Stimulated activated CD4-positive, alpha-beta T cell treated with anti-CD3 and anti-CD28 coated beads, Interleukin-1b, Interleukin-23, amount 100 ng/mL, for 24 hours (primary cell): ENCODE measurements around the gene HAVCR1.

Experiments
- DNase-seq, 4 experiments: peaks; one replicate each; pipeline ENCODE4 v3.0.0-alpha.2; 2020; ENCODE audit warnings: low read depth in 4 of 4, low spot score in 1 of 4

Gene HAVCR1

DNA sequence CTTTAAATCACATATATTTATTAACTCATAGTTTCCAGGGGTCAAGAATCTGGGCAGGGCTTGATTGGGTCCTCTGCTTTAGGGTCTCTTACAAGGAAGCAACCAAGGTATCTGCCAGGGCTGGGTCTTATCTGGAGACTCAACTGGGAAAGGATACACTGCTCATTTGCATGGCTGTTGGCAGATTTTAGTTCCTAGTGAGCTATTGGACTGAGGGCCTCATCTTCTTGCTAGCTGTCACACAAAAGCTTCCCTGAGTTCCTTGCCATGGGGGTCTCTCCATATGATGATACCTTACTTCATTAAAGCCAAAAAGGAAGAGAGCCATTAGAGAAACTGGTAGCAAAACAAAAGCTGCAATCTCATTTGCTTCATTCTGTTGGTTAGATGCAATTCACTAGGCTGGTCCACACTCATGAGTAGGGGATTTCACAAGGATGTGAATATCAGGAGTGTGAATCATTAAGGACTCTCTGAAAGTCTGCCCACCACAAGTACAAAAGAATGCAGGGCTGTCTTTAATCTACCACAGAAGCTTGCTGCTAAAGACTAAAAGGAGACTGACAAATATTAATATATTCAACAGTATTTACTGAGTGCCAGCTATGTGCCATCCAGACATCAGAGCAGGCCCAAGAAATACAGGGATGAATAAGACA, 53.9 kb downstream of the HAVCR1 start:
- DNase-seq: no peak

DNA sequence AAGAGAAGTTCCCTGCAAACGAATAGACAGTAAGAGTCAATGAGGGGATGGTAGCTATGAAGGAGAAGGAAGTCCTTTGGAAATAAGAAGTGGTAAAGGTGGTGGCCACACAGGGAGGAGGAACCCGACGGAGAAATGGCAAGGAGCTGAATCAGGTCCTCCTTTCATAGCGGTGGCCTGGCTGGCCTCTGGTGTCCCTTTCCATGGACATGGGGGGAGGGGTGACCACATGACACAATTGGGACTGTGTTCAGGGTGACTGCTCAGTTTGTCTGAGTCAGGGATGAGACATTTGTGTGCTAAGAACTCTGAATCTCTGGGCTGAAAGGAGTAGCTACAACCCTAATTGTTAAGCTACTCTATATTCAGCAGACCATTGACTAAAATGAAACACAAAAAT, 67.2 kb downstream of the HAVCR1 start:
- no peak for DNase-seq

DNA sequence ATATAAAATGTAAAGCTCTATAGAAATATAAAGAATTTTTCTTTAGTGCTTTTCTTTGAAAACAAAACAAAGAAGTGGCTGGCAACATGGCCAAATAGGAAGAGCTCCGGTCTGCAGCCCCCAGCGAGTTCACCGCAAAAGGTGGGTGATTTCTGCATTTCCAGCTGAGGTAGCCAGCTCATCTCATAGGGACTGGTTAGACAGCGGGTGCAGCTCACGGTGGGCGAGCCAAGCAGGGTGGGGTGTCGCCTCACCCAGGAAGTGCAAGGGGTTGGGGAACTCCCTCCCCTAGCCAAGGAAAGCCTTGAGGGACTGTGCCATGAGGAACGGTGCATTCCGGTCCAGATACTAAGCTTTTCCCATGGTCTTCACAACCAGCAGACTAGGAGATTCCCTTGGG, 74.9 kb downstream of the HAVCR1 start:
- DNase-seq: no peak

DNA sequence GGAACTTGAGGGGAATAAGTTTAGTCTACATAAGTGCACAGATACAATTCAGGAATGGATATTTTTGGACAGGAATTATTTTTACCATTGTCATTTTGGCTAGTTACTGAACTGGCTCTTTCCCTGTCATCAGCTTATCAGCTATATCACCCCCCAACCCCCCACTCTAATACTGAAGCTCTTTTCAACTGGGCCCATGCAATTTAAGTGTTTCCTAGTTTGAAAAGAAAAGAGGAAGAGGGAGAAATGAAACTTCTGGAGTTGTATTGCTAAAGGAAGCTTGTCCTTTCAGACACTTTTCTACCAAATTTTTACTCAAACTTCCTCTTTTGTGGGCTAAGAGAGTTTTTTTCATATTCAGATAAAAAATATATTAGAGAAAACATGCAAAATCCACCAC, 77.4 kb downstream of the HAVCR1 start:
- DNase-seq: no peak
